SK-N-SH treated with all-trans-retinoic acid at 6 μM for 48 hours (cell line): ENCODE results near the gene LRRC36.

Experiments
- ATAC-seq: fragments of 200-7000 bp; cut with Tn5 transposase; 3 replicates; pipeline ENCODE4 v1.9.1; 2020; ENCODE audit warnings: mild to moderate bottlenecking, moderate library complexity
- BACH2 ChIP-seq: fragments of 250-450 bp; sonication (Bioruptor Pico); IDR thresholded peaks from 2 replicates; pipeline ENCODE4 v1.9.0; 2021; ENCODE audit warnings: mild to moderate bottlenecking, borderline replicate concordance
- CSDC2 ChIP-seq: fragments of 250-450 bp; sonication (Bioruptor Pico); IDR thresholded peaks from 2 replicates; pipeline ENCODE4 v1.5.0; 2020; ENCODE audit warnings: mild to moderate bottlenecking, moderate library complexity
- ESRRG ChIP-seq: fragments of 250-450 bp; sonication (Bioruptor Pico); IDR thresholded peaks from 2 replicates; pipeline ENCODE4 v1.6.1; 2021; ENCODE audit warnings: mild to moderate bottlenecking
- GLIS3 ChIP-seq: fragments of 250-450 bp; sonication (Bioruptor Pico); IDR thresholded peaks from 2 replicates; pipeline ENCODE4 v1.5.0; 2020; ENCODE audit warnings: mild to moderate bottlenecking, moderate library complexity
- ISL1 ChIP-seq: fragments of 250-450 bp; sonication (Bioruptor Pico); IDR thresholded peaks from 2 replicates; pipeline ENCODE4 v2.1.2; 2022; ENCODE audit warnings: mild to moderate bottlenecking, moderate library complexity
- OSR1 ChIP-seq: fragments of 250-450 bp; sonication (Bioruptor Pico); IDR thresholded peaks from 2 replicates; pipeline ENCODE4 v1.8.0; 2022; ENCODE audit warnings: moderate library complexity, mild to moderate bottlenecking, inconsistent platforms
- PPARA ChIP-seq: fragments of 250-450 bp; sonication (Bioruptor Pico); IDR thresholded peaks from 2 replicates; pipeline ENCODE4 v1.5.0; 2020; ENCODE audit warnings: mild to moderate bottlenecking, borderline replicate concordance
- RARB ChIP-seq: fragments of 250-450 bp; sonication (Bioruptor Pico); IDR thresholded peaks from 2 replicates; pipeline ENCODE4 v1.8.0; 2021; ENCODE audit warnings: mild to moderate bottlenecking, moderate library complexity
- SNAI2 ChIP-seq: fragments of 250-450 bp; sonication (Bioruptor Pico); IDR thresholded peaks from 2 replicates; pipeline ENCODE4 v1.5.0; 2020; ENCODE audit warnings: mild to moderate bottlenecking, moderate library complexity
- TCF4 ChIP-seq: fragments of 250-450 bp; sonication (Bioruptor Pico); IDR thresholded peaks from 2 replicates; pipeline ENCODE4 v1.8.0; 2021; ENCODE audit warnings: mild to moderate bottlenecking, moderate library complexity, borderline replicate concordance
- TOX ChIP-seq: fragments of 250-450 bp; sonication (Bioruptor Pico); IDR thresholded peaks from 2 replicates; pipeline ENCODE4 v1.8.0; 2021; ENCODE audit warnings: mild to moderate bottlenecking, moderate library complexity, borderline replicate concordance
- ZFP30 ChIP-seq: fragments of 450-650 bp; formaldehyde crosslinking; IDR thresholded peaks from 2 replicates; pipeline ENCODE4 v1.5.0; 2022; ENCODE audit warnings: mild to moderate bottlenecking, moderate library complexity
- ZNF70 ChIP-seq: fragments of 450-650 bp; formaldehyde crosslinking; IDR thresholded peaks from 2 replicates; pipeline ENCODE4 v1.5.0; 2020; ENCODE audit warnings: mild to moderate bottlenecking, moderate library complexity
- ZNF8 ChIP-seq: fragments of 450-650 bp; formaldehyde crosslinking; IDR thresholded peaks from 2 replicates; pipeline ENCODE4 v1.5.0; 2020; ENCODE audit warnings: mild to moderate bottlenecking, moderate library complexity
- TF ChIP-seq, protein P1 (sequence below): fragments of 250-450 bp; sonication (Bioruptor Pico); IDR thresholded peaks from 2 replicates; pipeline ENCODE4 v1.5.0; 2020; ENCODE audit warnings: mild to moderate bottlenecking, moderate library complexity
- TF ChIP-seq, protein P2 (sequence below): fragments of 250-450 bp; sonication (Bioruptor Pico); IDR thresholded peaks from 2 replicates; pipeline ENCODE4 v1.8.0; 2020; ENCODE audit warnings: mild to moderate bottlenecking, moderate library complexity, borderline replicate concordance
- TF ChIP-seq, protein P3 (sequence below): fragments of 250-450 bp; sonication (Bioruptor Pico); IDR thresholded peaks from 2 replicates; pipeline ENCODE4 v1.5.1; 2021; ENCODE audit warnings: mild to moderate bottlenecking, moderate library complexity
- TF ChIP-seq, protein P4 (sequence below): fragments of 250-450 bp; sonication (Bioruptor Pico); IDR thresholded peaks from 2 replicates; pipeline ENCODE4 v1.5.1; 2020; ENCODE audit warnings: low read depth, mild to moderate bottlenecking, moderate library complexity

Gene LRRC36

DNA sequence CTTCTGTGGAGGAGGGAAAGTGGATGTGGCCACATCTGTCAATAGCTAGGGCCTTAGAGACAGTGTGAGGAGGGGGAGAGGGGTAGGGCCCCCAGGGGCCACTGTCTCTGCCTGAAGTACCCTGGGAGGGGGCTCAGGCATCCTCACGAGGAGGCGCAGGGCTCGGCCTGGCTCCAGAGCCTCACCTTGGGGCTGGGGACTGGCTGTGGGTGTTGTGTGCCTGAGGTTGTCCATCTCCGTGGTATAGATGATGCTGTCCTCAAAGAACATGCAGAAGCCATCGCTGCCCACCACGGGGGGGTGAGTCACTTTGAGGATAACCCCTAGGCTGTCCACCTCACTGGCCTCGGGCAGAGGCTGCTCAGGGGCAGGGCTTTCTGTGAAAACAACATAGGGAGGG, 35.2 kb upstream of the LRRC36 start:
- ATAC-seq, result no peak
- TF ChIP-seq OSR1 (CRISPR knock-in tag) (no peak), GLIS3 (no peak), TCF4 (CRISPR knock-in tag) (no peak), BACH2 (CRISPR knock-in tag) (no peak), CSDC2 (CRISPR knock-in tag) (no peak)
- TF ChIP-seq, protein P1, sequence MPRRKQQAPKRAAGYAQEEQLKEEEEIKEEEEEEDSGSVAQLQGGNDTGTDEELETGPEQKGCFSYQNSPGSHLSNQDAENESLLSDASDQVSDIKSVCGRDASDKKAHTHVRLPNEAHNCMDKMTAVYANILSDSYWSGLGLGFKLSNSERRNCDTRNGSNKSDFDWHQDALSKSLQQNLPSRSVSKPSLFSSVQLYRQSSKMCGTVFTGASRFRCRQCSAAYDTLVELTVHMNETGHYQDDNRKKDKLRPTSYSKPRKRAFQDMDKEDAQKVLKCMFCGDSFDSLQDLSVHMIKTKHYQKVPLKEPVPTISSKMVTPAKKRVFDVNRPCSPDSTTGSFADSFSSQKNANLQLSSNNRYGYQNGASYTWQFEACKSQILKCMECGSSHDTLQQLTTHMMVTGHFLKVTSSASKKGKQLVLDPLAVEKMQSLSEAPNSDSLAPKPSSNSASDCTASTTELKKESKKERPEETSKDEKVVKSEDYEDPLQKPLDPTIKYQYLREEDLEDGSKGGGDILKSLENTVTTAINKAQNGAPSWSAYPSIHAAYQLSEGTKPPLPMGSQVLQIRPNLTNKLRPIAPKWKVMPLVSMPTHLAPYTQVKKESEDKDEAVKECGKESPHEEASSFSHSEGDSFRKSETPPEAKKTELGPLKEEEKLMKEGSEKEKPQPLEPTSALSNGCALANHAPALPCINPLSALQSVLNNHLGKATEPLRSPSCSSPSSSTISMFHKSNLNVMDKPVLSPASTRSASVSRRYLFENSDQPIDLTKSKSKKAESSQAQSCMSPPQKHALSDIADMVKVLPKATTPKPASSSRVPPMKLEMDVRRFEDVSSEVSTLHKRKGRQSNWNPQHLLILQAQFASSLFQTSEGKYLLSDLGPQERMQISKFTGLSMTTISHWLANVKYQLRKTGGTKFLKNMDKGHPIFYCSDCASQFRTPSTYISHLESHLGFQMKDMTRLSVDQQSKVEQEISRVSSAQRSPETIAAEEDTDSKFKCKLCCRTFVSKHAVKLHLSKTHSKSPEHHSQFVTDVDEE (CRISPR knock-in tag), result no peak

DNA sequence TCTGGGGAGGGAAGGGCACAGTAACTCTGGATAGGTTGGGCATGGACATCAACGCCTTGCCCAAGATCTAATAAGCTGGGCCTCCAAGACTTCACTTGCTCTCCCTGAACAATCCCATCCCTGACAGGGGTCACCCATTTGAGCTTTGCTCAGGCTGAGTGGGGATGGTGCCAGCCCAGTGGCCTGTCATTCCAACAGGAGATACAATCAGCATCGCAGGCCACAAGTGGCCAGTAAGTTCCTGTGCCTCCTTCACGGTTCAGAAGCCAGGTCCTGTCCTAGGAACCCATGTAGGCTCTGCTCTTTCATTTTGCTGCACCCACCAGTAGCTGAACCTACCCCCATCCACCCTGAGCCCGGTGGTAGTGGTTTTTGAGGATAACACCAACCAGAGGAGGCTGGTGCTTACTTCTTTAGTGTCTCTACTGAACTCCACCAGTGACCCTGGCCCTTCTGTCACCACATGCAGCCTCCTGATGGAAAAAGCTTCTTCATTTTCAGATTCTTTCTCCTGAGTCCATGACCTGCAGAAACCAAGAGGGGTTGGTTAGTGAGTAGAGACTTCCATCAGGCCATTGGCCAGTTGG, 32.4 kb upstream of the LRRC36 start:
- ATAC-seq, result no peak
- TF ChIP-seq, protein P2, sequence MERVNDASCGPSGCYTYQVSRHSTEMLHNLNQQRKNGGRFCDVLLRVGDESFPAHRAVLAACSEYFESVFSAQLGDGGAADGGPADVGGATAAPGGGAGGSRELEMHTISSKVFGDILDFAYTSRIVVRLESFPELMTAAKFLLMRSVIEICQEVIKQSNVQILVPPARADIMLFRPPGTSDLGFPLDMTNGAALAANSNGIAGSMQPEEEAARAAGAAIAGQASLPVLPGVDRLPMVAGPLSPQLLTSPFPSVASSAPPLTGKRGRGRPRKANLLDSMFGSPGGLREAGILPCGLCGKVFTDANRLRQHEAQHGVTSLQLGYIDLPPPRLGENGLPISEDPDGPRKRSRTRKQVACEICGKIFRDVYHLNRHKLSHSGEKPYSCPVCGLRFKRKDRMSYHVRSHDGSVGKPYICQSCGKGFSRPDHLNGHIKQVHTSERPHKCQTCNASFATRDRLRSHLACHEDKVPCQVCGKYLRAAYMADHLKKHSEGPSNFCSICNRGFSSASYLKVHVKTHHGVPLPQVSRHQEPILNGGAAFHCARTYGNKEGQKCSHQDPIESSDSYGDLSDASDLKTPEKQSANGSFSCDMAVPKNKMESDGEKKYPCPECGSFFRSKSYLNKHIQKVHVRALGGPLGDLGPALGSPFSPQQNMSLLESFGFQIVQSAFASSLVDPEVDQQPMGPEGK (CRISPR knock-in tag), result no peak
- TF ChIP-seq TOX (CRISPR knock-in tag) (no peak), ZNF70 (CRISPR knock-in tag) (no peak), RARB (CRISPR knock-in tag) (no peak), GLIS3 (no peak), TCF4 (CRISPR knock-in tag) (no peak), ISL1 (CRISPR knock-in tag) (no peak), ESRRG (CRISPR knock-in tag) (no peak), SNAI2 (CRISPR knock-in tag) (no peak), PPARA (CRISPR knock-in tag) (no peak), BACH2 (CRISPR knock-in tag) (no peak)
- TF ChIP-seq, protein P1 (CRISPR knock-in tag), result no peak
- TF ChIP-seq, protein P3, sequence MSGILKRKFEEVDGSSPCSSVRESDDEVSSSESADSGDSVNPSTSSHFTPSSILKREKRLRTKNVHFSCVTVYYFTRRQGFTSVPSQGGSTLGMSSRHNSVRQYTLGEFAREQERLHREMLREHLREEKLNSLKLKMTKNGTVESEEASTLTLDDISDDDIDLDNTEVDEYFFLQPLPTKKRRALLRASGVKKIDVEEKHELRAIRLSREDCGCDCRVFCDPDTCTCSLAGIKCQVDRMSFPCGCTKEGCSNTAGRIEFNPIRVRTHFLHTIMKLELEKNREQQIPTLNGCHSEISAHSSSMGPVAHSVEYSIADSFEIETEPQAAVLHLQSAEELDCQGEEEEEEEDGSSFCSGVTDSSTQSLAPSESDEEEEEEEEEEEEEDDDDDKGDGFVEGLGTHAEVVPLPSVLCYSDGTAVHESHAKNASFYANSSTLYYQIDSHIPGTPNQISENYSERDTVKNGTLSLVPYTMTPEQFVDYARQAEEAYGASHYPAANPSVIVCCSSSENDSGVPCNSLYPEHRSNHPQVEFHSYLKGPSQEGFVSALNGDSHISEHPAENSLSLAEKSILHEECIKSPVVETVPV (CRISPR knock-in tag), result no peak
- TF ChIP-seq, protein P4, sequence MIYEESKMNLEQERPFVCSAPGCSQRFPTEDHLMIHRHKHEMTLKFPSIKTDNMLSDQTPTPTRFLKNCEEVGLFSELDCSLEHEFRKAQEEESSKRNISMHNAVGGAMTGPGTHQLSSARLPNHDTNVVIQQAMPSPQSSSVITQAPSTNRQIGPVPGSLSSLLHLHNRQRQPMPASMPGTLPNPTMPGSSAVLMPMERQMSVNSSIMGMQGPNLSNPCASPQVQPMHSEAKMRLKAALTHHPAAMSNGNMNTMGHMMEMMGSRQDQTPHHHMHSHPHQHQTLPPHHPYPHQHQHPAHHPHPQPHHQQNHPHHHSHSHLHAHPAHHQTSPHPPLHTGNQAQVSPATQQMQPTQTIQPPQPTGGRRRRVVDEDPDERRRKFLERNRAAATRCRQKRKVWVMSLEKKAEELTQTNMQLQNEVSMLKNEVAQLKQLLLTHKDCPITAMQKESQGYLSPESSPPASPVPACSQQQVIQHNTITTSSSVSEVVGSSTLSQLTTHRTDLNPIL (CRISPR knock-in tag), result no peak

DNA sequence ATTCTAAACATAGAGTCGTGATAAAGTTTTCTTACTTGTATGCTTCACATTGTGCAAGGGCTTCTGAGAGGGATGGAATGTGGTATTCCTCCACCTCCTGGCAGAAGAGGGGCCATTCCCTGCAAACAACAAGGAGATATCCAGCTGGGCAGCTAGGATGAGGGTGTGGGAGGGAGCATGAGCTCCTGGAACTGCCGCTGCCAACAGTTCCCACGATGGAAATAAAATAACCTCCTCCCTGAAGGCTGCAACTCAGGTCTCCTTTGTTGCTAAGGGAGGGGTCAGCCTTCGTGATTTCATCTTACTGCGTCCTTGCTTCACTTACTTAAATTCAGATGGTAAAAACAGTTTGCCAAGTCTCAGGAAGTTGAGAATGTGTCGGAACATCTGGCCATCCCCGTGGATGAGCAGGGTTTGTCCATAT, 31.7 kb upstream of the LRRC36 start:
- no peak for ATAC-seq
- TF ChIP-seq BACH2 (CRISPR knock-in tag), result no peak
- TF ChIP-seq, protein P3 (CRISPR knock-in tag), result no peak
- TF ChIP-seq, protein P2 (CRISPR knock-in tag), result no peak
- TF ChIP-seq ZNF8 (CRISPR knock-in tag), result no peak
- TF ChIP-seq SNAI2 (CRISPR knock-in tag), result no peak
- no peak for TF ChIP-seq RARB (CRISPR knock-in tag)
- TF ChIP-seq ISL1 (CRISPR knock-in tag), result no peak
- no peak for TF ChIP-seq ZFP30 (CRISPR knock-in tag)
- no peak for TF ChIP-seq GLIS3
- TF ChIP-seq OSR1 (CRISPR knock-in tag), result no peak
- TF ChIP-seq TCF4 (CRISPR knock-in tag), result no peak
- TF ChIP-seq PPARA (CRISPR knock-in tag), result no peak
- no peak for TF ChIP-seq TOX (CRISPR knock-in tag)
- TF ChIP-seq ZNF70 (CRISPR knock-in tag), result no peak
- TF ChIP-seq, protein P4 (CRISPR knock-in tag), result no peak
- no peak for TF ChIP-seq CSDC2 (CRISPR knock-in tag)
- TF ChIP-seq ESRRG (CRISPR knock-in tag), result no peak
